BLaER1 (cell line): ENCODE data around the gene C10orf95.
A peak's percentile ranks its signal among the peaks of the same experiment; 100 is the strongest.
"Not testable (repeated sequence)": the region's sequence is repeated elsewhere in the genome, so short reads cannot be mapped to it uniquely, and the experiment has no call there.

ENCODE experiments used
- H3K27ac ChIP-seq: shearing (Covaris generic); formaldehyde crosslinking; 2 replicates; pipeline ENCODE4 v1.8.1; 2022
- H3K27me3 ChIP-seq: shearing (Covaris generic); formaldehyde crosslinking; 2 replicates; pipeline ENCODE4 v1.8.1; 2022
- H3K36me3 ChIP-seq: shearing (Covaris generic); formaldehyde crosslinking; 2 replicates; pipeline ENCODE4 v1.8.1; 2022
- H3K4me1 ChIP-seq: shearing (Covaris generic); formaldehyde crosslinking; 2 replicates; pipeline ENCODE4 v1.8.1; 2022
- H3K4me2 ChIP-seq: shearing (Covaris generic); formaldehyde crosslinking; 2 replicates; pipeline ENCODE4 v1.8.1; 2022
- H3K4me3 ChIP-seq: shearing (Covaris generic); formaldehyde crosslinking; 2 replicates; pipeline ENCODE4 v1.8.1; 2022
- H3K9ac ChIP-seq: shearing (Covaris generic); formaldehyde crosslinking; 2 replicates; pipeline ENCODE4 v1.8.1; 2022
- H3K9me3 ChIP-seq: shearing (Covaris generic); formaldehyde crosslinking; 2 replicates; pipeline ENCODE4 v1.8.1; 2022
- H4K20me1 ChIP-seq: shearing (Covaris generic); formaldehyde crosslinking; 2 replicates; pipeline ENCODE4 v1.8.1; 2022
- Cebpa-rat ChIP-seq: shearing (Covaris generic); IDR thresholded peaks from 2 replicates; pipeline ENCODE4 v1.8.1; 2022

Gene C10orf95

DNA sequence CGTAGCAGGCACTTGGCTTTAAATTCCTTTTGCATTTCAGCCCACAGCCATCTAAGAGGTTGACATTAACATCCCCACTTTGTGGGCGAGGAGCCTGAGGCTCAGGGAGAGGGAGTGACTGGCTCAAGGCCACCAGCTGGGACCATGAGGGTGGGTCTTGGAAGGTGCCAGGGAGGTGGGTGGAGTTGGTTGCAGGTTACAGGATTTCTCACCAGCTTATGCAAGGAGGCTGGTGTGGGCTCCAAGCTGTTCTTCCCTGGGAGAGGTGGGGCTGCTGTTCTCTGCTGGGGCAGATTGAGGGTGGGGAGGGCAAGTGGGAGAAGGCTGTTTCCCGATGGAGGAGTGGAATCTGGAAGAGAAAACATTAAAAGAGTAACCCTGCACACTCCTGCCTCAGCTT lies 14.1 kb upstream of the C10orf95 start:
- Histone ChIP-seq H3K27me3 (no peaks in the 10 kb centered on the region), H3K9ac (no peak overlapping the region), H3K9me3 (no peaks in the 10 kb centered on the region), H3K4me2 (no peak overlapping the region), H3K36me3 (peaks cover 33% of the 10 kb centered on the region), H3K27ac (no peak overlapping the region), H4K20me1 (peaks cover 5% of the 10 kb centered on the region; the same call in 1 of the 2 replicates), H3K4me1 (peaks cover 39% of the 10 kb centered on the region), H3K4me3 (no peak overlapping the region)
- TF ChIP-seq Cebpa-rat, result no peak

DNA sequence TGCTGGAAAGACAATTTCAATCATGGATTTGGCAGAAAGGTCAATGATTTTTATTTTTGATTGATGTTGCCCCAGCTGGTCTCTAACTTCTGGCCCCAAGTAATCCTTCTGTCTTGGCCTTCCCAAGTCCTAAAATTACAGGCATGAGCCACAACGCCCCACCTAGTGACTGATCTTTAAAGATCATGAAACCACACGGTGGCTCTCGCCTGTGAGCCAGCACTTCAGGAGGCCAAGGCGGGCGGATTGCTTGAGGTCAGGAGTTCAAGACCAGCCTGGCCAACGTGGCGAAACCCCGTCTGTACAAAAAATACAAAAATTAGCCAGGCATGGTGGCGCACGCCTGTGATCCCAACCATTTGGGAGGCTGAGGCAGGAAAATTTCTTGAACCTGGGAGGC lies 12.6 kb upstream of the C10orf95 start:
- Histone ChIP-seq H3K27ac (no peak overlapping the region), H4K20me1 (0 out of 2 replicates have a peak, but pooled peaks cover 5% of the 10 kb centered on the region), H3K4me3 (no peak overlapping the region), H3K9me3 (no peaks in the 10 kb centered on the region), H3K4me1 (peaks cover 37% of the 10 kb centered on the region), H3K9ac (no peak overlapping the region), H3K36me3 (peaks cover 19% of the 10 kb centered on the region), H3K27me3 (no peaks in the 10 kb centered on the region), H3K4me2 (0 out of 2 replicates have a peak overlapping the region, but pooled peaks have one; percentile 98)
- no peak for TF ChIP-seq Cebpa-rat

DNA sequence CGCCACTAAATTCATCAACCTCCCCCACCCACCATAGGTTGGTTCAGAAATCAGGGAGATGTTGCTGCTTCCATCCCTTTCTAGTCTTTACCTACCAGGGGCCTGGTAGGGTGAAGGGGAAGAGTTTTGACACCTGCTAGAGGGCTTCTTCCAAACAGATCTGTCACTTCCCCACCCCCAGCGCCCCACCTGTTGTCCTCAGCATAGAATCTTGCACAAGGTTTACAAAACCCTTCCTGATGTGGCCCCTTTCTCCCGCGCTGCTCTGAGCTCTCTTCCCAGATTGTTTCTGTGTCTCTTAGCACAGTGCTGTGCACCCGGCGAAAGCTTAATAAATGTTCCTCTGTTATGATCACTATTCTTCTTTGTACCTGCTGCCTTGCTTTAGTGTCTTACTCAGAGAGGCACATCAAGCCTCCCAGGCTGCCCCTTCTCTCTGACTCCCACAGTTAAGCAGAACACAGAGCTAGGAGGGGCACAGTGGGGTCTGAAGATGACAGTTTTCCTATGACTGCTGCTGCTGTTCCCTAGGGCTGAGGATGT lies 11.2 kb upstream of the C10orf95 start:
- Histone ChIP-seq H3K27ac (no peak overlapping the region), H3K4me2 (peak overlapping the region; percentile 98), H3K9me3 (no peaks in the 10 kb centered on the region), H3K36me3 (0 out of 2 replicates have a peak, but pooled peaks cover 10% of the 10 kb centered on the region), H3K9ac (peak overlapping the region; percentile 74; the same call in 1 of the 2 replicates), H3K4me1 (peaks cover 34% of the 10 kb centered on the region), H3K27me3 (no peaks in the 10 kb centered on the region), H4K20me1 (0 out of 2 replicates have a peak, but pooled peaks cover 5% of the 10 kb centered on the region), H3K4me3 (peak overlapping the region; percentile 73)
- no peak for TF ChIP-seq Cebpa-rat

- Histone ChIP-seq H3K36me3 (peaks cover 10% of the 10 kb centered on the region; the same call in 1 of the 2 replicates), H4K20me1 (0 out of 2 replicates have a peak, but pooled peaks cover 5% of the 10 kb centered on the region), H3K4me3 (peak overlapping the region; percentile 73), H3K27ac (peak overlapping the region; percentile 68), H3K4me2 (peak overlapping the region; percentile 98), H3K9ac (peak overlapping the region; percentile 74), H3K27me3 (no peaks in the 10 kb centered on the region), H3K4me1 (peaks cover 34% of the 10 kb centered on the region), H3K9me3 (no peaks in the 10 kb centered on the region)
- no peak for TF ChIP-seq Cebpa-rat
Measured at GRCh38 chr10:102461187-102462054, 10.1 kb upstream of the C10orf95 start.

DNA sequence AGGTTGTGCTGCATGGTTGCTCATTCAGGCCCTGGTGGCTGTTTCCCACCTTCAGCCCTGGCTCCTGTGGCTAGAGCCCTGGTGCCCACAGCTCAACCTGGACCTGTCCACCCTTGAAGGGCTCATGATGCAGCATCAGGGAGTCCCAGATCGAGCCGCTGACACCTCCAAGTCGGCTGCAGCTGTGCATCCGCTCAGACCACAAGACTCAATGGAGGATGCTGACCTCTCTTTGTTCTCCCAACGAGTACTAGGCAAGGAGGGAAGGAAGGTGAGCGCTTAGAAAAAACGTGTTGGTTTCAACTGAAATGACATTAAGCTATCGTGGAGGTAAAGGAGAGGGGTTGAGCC lies 9.5 kb upstream of the C10orf95 start:
- peak overlapping the region; percentile 73 for H3K4me3 ChIP-seq
- 0 out of 2 replicates have a peak, but pooled peaks cover 5% of the 10 kb centered on the region for H4K20me1 ChIP-seq
- H3K27me3 ChIP-seq, result no peaks in the 10 kb centered on the region
- H3K9me3 ChIP-seq, result no peaks in the 10 kb centered on the region
- H3K9ac ChIP-seq, result peak overlapping the region; percentile 74
- peak overlapping the region; percentile 68 for H3K27ac ChIP-seq
- TF ChIP-seq Cebpa-rat, result no peak
- H3K4me1 ChIP-seq, result peaks cover 34% of the 10 kb centered on the region
- H3K4me2 ChIP-seq, result peak overlapping the region; percentile 98
- peaks cover 13% of the 10 kb centered on the region for H3K36me3 ChIP-seq

- peaks cover 32% of the 10 kb centered on the region for H3K4me1 ChIP-seq
- no peaks in the 10 kb centered on the region for H3K27me3 ChIP-seq
- no peaks in the 10 kb centered on the region for H3K9me3 ChIP-seq
- no peak for TF ChIP-seq Cebpa-rat
- no peak overlapping the region for H3K4me2 ChIP-seq
- no peak overlapping the region for H3K4me3 ChIP-seq
- H3K27ac ChIP-seq, result no peak overlapping the region
- 0 out of 2 replicates have a peak, but pooled peaks cover 5% of the 10 kb centered on the region for H4K20me1 ChIP-seq
- H3K36me3 ChIP-seq, result peaks cover 31% of the 10 kb centered on the region
- no peak overlapping the region for H3K9ac ChIP-seq
Measured at GRCh38 chr10:102458656-102459055, 7.3 kb upstream of the C10orf95 start.

GRCh38 chr10:102457591-102458150 lies 6.3 kb upstream of the C10orf95 start:
- no peak overlapping the region for H3K4me2 ChIP-seq
- no peak overlapping the region for H3K4me3 ChIP-seq
- H3K4me1 ChIP-seq, result peaks cover 26% of the 10 kb centered on the region
- no peaks in the 10 kb centered on the region for H3K27me3 ChIP-seq
- H3K9me3 ChIP-seq, result no peaks in the 10 kb centered on the region
- 0 out of 2 replicates have a peak, but pooled peaks cover 5% of the 10 kb centered on the region for H4K20me1 ChIP-seq
- H3K36me3 ChIP-seq, result peaks cover 41% of the 10 kb centered on the region
- no peak for TF ChIP-seq Cebpa-rat
- no peak overlapping the region for H3K9ac ChIP-seq
- H3K27ac ChIP-seq, result no peak overlapping the region

DNA sequence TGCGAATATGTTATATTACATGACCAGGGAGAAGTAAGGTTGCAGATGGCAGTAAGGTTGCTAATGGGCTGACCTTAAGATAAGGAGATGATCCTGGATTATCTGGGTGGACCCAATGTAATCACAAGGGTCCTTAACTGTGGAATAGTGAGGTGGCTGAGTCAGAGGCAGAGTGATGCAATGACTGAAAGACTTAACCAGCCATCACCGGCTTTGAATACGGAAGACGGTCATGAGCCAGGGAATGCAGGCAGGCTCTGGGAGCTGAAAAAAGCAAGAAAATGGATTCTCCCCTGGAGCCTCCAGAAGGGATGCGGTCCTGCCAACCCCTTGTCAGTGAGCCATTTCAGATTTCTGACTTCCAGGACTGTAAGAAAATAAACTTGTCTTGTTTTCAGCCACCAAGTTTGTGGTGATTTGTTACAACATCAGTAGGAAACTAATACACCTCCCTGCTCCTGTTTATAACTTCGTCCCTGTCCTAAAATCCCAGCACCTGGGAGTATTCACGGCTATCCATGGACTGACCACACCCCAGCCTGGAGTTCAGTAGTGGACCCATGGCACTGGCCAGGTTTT lies 4.6 kb upstream of the C10orf95 start:
- Histone ChIP-seq H3K27me3 (no peaks in the 10 kb centered on the region), H3K4me1 (peaks cover 29% of the 10 kb centered on the region), H3K36me3 (peaks cover 48% of the 10 kb centered on the region), H3K9me3 (no peaks in the 10 kb centered on the region), H3K4me2 (no peak overlapping the region), H4K20me1 (peaks cover 8% of the 10 kb centered on the region; the same call in 1 of the 2 replicates), H3K9ac (no peak overlapping the region), H3K27ac (no peak overlapping the region), H3K4me3 (no peak overlapping the region)
- TF ChIP-seq Cebpa-rat, result no peak

- H3K9ac ChIP-seq, H3K4me2 ChIP-seq, H3K4me3 ChIP-seq, H3K27ac ChIP-seq, H3K27me3 ChIP-seq, H3K9me3 ChIP-seq, H4K20me1 ChIP-seq: not testable (repeated sequence)
- H3K36me3 ChIP-seq, result peaks cover 48% of the 10 kb centered on the region
- H3K4me1 ChIP-seq, result peaks cover 20% of the 10 kb centered on the region
Measured at GRCh38 chr10:102454662-102455487, 3.5 kb upstream of the C10orf95 start.
